Right lobe of liver (tissue), 4 donors: ENCODE measurements around the gene ANKRD33B.

Experiments used
- POLR2A ChIP-seq: fragments of 450-650 bp; IDR thresholded peaks from one replicate; pipeline ENCODE4 v1.6.1; 2017; ENCODE audit warnings: antibody characterized with exemption, mild to moderate bottlenecking
- TF ChIP-seq, protein P1 (sequence below), 4 donors: fragments of 200-600 bp in 3 of 4; fragments of 450-650 bp in 1 of 4; IDR thresholded peaks; one replicate each; pipeline versions ENCODE4 v1.5.1 to v1.8.0; 2016 to 2022; ENCODE audit warnings: antibody characterized with exemption in 4 of 4, mild to moderate bottlenecking in 2 of 4
- donor health status: DM: no; HTN: no; CAD: no.
- donor health status: DM: no; HTN: no; CAD: no.
- donor health status: DM: no; HTN: yes; CAD: no.

- TF ChIP-seq, protein P1, sequence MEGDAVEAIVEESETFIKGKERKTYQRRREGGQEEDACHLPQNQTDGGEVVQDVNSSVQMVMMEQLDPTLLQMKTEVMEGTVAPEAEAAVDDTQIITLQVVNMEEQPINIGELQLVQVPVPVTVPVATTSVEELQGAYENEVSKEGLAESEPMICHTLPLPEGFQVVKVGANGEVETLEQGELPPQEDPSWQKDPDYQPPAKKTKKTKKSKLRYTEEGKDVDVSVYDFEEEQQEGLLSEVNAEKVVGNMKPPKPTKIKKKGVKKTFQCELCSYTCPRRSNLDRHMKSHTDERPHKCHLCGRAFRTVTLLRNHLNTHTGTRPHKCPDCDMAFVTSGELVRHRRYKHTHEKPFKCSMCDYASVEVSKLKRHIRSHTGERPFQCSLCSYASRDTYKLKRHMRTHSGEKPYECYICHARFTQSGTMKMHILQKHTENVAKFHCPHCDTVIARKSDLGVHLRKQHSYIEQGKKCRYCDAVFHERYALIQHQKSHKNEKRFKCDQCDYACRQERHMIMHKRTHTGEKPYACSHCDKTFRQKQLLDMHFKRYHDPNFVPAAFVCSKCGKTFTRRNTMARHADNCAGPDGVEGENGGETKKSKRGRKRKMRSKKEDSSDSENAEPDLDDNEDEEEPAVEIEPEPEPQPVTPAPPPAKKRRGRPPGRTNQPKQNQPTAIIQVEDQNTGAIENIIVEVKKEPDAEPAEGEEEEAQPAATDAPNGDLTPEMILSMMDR (IDR thresholded peaks at IDR 0.05) = no peak
- no peak for TF ChIP-seq POLR2A
Observed at GRCh38 chr5:10550222-10550995, 13.5 kb upstream of the ANKRD33B start.
